GM18511 (cell line): Measurements from ENCODE around the gene INTS6L.

ENCODE experiments used
- ATAC-seq: cut with Tn5 transposase; IDR thresholded peaks from one replicate; pipeline ENCODE4 v1.9.1; 2021; ENCODE audit warnings: mild to moderate bottlenecking, moderate library complexity; ENCODE audit not compliant: unreplicated experiment

INTS6L gene

DNA sequence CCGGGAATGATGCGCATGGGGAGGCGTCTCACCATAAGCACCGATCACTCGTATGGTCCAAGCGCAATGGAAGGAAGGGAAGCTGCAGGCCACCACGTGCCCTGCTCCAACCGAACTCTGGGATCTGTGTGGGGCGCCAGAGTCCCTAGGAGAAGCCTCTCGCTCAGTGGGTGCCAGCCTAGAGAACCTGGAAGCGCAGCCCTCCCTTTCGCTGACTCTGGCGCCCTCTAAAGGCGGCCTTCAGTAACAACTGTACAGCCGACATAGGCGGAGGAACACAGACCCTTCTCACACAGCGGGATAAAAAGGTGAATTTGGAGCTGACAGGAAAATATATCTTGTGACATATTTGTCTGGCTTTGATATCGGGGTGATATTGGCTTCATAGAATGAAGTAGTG is 76.0 kb downstream of the INTS6L start:
- no peak for ATAC-seq

DNA sequence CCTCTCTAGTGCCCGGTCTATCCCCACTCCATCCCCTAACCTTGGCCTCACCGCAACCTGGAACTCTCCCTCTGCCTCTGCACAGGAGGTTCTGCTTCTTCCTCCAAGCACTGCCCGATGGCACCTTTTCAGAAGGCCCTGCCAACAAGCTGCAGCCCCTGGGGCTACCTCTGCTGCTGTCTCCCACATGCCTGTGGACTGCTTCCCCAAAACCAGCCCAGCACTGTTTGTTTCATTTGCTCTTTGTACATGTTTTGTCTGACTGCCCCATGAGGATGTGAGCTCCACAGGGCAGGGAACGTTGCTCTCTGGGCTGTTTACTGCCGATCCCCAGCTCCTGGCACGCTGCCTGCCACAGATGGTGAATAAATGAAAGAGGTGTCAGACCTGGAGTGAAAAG is 85.4 kb downstream of the INTS6L start:
- no peak for ATAC-seq

DNA sequence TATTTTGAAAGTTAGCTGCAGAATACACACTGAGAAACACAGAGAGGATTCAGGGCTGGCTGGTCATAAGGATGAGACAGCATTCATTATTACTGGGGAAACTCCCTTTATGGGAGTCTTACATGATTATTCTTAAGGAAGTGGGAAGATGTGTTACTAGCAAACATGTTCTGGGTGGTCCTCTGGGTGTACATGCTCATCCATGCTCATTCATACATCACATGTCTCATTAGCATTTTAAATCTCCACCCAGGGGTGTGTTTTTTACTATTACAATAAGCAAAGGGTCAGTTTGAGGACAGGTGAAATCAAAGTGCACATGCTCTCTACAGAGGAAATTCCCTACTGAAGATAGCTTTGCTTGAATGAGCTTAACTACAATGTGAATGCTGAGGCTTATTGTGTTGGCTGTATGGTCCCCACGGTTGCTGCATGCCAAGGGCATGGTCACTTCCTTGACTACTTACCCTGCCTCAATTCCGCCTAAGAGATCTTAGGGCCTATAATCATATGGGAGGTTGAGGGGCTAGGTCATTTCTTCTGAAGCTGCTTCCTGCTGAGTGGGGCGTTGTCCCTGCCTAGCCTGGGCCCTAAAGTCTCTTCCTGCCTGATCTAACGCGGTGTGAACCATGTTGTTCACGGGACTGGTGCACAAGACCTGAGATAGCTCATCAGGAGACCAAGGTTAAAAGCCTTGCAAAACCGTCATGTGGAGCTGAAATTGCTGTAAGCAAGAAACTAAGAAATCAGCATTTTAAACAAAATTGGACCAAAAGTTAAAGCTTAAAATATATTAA is 104.1 kb downstream of the INTS6L start:
- ATAC-seq, result peak; percentile 45

DNA sequence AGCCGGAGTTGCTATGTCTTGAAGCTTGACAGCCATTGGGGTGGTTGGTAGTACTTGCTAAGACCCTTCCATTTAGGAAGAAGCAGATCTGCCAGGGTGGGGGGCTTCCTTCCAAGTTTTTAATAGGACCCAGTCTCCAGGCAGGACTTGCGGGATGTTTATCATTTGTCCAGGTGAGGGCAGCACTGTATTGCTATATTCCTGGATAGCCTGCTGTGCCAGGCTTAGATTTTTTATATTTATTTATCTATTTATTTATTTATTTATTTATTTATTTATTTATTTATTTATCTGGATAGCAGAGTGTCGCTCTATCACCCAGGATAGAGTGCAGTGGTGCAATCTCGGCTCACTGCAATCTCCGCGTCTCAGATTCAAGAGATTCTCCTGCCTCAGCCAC is 105.5 kb downstream of the INTS6L start:
- ATAC-seq, result no peak

DNA sequence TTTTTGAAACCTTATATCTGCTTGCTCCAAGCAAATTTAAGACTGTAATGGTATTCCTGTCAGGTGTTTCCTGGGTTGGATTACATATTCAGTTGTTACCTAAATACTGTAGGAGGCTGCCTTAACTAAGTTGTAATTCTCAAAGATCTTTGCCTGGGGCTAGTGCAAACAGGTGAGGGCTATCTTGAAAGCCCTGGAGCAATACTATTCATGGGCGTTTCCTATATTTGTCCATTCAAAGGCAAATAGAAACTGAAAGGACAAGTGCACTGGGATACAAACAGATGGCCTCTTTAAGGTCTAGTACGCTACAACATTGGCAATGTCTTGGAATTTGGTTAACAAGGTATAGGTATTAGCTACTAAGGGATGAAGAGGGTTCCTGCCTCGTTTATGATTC is 108.9 kb downstream of the INTS6L start:
- no peak for ATAC-seq
